ENCODE data around the gene CCDC88A. TPM values are rescaled to one million over a fixed set of nuclear protein-coding genes. Genes with fewer than 3 reads are reported as not detected.

CCDC88A gene
- polyA plus RNA-seq, 1 of the 3 experiments (the other 2 are of a cell fraction): 7.0 TPM

DNA sequence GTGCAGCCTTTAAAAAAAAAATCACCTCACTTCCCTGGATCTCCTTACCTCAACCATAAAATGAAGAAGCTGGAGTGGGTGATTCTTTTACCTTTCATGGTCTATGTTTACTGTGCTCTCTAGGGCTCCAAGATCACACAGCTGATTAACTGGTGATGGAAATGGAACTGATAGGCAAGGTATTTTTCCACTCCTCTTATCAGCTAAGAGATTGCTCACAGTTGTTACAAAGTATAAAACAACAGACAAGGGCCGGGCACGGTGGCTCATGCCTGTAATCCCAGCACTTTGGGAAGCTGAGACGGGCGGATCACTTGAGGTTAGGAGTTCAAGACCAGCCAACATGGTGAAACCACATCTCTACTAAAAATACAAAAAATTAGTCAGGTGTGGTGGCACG, 172.6 kb downstream of the CCDC88A start:
- H3K27me3 ChIP-seq (ENCODE audit: insufficient read depth): no peaks in the 10 kb centered on the region
- no peak overlapping the region for H3K4me3 ChIP-seq (ENCODE audit: low read depth in 2 of 2, low read length in 1 of 2)
- no peak overlapping the region for H3K27ac ChIP-seq (ENCODE audit: low read depth in 2 of 2, low read length in 1 of 2)
- H4K20me1 ChIP-seq (ENCODE audit: insufficient read depth): no peaks in the 10 kb centered on the region
- POLR2A ChIA-PET: no interaction called here
- TF ChIP-seq EZH2phosphoT487 (IDR thresholded peaks at IDR 0.05; ENCODE audit: borderline replicate concordance, low read depth) (no peak), MXI1 (IDR thresholded peaks at IDR 0.05; ENCODE audit: low read depth, low read length) (no peak), SMC3 (IDR thresholded peaks at IDR 0.05; ENCODE audit: low read depth, low read length) (no peak), FOXJ3 (CRISPR knock-in tag; IDR thresholded peaks at IDR 0.05) (no peak), RCOR1 (IDR thresholded peaks at IDR 0.05; ENCODE audit: low read length) (no peak), YY1 (IDR thresholded peaks at IDR 0.05; ENCODE audit: low read depth) (no peak), POLR2AphosphoS5 (IDR thresholded peaks at IDR 0.05; ENCODE audit: low read depth, low read length) (no peak), FOXM1 (IDR thresholded peaks at IDR 0.05; ENCODE audit: low read depth) (no peak), GATA2 (CRISPR knock-in tag; IDR thresholded peaks at IDR 0.05) (no peak), NRF1 (IDR thresholded peaks at IDR 0.05; ENCODE audit: low read depth, low read length) (no peak), EP300 (IDR thresholded peaks at IDR 0.05; ENCODE audit: borderline replicate concordance in 1 of 2, low read depth in 1 of 2, low read length in 1 of 2) (no peak)
- TF ChIP-seq, protein P1, sequence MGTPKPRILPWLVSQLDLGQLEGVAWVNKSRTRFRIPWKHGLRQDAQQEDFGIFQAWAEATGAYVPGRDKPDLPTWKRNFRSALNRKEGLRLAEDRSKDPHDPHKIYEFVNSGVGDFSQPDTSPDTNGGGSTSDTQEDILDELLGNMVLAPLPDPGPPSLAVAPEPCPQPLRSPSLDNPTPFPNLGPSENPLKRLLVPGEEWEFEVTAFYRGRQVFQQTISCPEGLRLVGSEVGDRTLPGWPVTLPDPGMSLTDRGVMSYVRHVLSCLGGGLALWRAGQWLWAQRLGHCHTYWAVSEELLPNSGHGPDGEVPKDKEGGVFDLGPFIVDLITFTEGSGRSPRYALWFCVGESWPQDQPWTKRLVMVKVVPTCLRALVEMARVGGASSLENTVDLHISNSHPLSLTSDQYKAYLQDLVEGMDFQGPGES (IDR thresholded peaks at IDR 0.05; ENCODE audit: low read depth, low read length): no peak
- TF ChIP-seq, protein P2, sequence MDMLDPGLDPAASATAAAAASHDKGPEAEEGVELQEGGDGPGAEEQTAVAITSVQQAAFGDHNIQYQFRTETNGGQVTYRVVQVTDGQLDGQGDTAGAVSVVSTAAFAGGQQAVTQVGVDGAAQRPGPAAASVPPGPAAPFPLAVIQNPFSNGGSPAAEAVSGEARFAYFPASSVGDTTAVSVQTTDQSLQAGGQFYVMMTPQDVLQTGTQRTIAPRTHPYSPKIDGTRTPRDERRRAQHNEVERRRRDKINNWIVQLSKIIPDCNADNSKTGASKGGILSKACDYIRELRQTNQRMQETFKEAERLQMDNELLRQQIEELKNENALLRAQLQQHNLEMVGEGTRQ (IDR thresholded peaks at IDR 0.05; ENCODE audit: borderline replicate concordance, low read depth, low read length): no peak
- TF ChIP-seq, protein P3, sequence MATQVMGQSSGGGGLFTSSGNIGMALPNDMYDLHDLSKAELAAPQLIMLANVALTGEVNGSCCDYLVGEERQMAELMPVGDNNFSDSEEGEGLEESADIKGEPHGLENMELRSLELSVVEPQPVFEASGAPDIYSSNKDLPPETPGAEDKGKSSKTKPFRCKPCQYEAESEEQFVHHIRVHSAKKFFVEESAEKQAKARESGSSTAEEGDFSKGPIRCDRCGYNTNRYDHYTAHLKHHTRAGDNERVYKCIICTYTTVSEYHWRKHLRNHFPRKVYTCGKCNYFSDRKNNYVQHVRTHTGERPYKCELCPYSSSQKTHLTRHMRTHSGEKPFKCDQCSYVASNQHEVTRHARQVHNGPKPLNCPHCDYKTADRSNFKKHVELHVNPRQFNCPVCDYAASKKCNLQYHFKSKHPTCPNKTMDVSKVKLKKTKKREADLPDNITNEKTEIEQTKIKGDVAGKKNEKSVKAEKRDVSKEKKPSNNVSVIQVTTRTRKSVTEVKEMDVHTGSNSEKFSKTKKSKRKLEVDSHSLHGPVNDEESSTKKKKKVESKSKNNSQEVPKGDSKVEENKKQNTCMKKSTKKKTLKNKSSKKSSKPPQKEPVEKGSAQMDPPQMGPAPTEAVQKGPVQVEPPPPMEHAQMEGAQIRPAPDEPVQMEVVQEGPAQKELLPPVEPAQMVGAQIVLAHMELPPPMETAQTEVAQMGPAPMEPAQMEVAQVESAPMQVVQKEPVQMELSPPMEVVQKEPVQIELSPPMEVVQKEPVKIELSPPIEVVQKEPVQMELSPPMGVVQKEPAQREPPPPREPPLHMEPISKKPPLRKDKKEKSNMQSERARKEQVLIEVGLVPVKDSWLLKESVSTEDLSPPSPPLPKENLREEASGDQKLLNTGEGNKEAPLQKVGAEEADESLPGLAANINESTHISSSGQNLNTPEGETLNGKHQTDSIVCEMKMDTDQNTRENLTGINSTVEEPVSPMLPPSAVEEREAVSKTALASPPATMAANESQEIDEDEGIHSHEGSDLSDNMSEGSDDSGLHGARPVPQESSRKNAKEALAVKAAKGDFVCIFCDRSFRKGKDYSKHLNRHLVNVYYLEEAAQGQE (IDR thresholded peaks at IDR 0.05; ENCODE audit: low read depth, low read length): no peak
- TF ChIP-seq, protein P4, sequence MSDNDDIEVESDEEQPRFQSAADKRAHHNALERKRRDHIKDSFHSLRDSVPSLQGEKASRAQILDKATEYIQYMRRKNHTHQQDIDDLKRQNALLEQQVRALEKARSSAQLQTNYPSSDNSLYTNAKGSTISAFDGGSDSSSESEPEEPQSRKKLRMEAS (IDR thresholded peaks at IDR 0.05; ENCODE audit: low read depth): no peak
- TF ChIP-seq, protein P5, sequence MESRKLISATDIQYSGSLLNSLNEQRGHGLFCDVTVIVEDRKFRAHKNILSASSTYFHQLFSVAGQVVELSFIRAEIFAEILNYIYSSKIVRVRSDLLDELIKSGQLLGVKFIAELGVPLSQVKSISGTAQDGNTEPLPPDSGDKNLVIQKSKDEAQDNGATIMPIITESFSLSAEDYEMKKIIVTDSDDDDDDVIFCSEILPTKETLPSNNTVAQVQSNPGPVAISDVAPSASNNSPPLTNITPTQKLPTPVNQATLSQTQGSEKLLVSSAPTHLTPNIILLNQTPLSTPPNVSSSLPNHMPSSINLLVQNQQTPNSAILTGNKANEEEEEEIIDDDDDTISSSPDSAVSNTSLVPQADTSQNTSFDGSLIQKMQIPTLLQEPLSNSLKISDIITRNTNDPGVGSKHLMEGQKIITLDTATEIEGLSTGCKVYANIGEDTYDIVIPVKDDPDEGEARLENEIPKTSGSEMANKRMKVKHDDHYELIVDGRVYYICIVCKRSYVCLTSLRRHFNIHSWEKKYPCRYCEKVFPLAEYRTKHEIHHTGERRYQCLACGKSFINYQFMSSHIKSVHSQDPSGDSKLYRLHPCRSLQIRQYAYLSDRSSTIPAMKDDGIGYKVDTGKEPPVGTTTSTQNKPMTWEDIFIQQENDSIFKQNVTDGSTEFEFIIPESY (IDR thresholded peaks at IDR 0.05; ENCODE audit: borderline replicate concordance, low read depth): no peak
- CTCF ChIA-PET: no interaction called here
- H3K36me3 ChIP-seq (replicated peaks in 1 of 2; ENCODE audit: control insufficient read depth in 1 of 2, insufficient read depth in 2 of 2, low read length in 1 of 2): peaks cover 41 to 46% of the 10 kb centered on the region in 2 experiments
- no peaks in the 10 kb centered on the region for H3K9me3 ChIP-seq
- no peak overlapping the region for H3K4me2 ChIP-seq
- DNase-seq: no peak
- H3F3A ChIP-seq (replicated peaks; ENCODE audit: insufficient read depth): no peaks in the 10 kb centered on the region
- H3K79me2 ChIP-seq (ENCODE audit: insufficient read depth): no peaks in the 10 kb centered on the region
- H3K4me1 ChIP-seq (ENCODE audit: control insufficient read depth in 1 of 2, insufficient read depth in 2 of 2, low read depth in 1 of 2, low read length in 1 of 2): no peaks in the 10 kb centered on the region
- no peaks in the 10 kb centered on the region for H3K9me2 ChIP-seq
- 97% methylated on average over 5 of the region's 5 CpGs for WGBS (ENCODE audit: low lambda C conversion rate)
- H2AFZ ChIP-seq (ENCODE audit: low read depth): no peak overlapping the region
- no peak overlapping the region for H3K9ac ChIP-seq
